Measurements from ENCODE around the gene GREM2.

GREM2 gene

DNA sequence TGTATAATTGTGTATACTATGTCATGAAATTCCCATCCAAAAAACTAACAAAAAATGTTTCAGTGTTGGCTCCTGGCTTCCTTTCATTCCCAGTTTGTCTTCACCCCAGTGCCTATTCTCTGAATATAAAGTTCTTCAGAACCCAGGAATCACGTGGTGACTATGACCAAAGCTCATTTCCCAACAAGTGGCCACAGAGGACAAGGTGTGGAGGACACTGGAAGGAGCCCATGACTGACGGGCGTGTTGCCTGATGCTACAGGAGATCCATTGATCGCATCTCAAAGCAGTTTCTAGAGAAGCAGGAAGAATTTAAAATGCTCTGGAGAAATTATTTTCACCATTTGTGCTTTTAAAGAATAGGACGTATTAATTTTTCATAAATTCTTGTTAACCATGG is 7.4 kb upstream of the GREM2 start:
- no peak overlapping the region for H3K4me3 Mint-ChIP-seq
- H3K36me3 Mint-ChIP-seq (ENCODE audit: low read depth): no peaks in the 10 kb centered on the region
- ATAC-seq (no peak), DNase-seq (no peak)
- H3K9me3 Mint-ChIP-seq: peaks cover 4% of the 10 kb centered on the region
- H3K4me1 Mint-ChIP-seq: no peaks in the 10 kb centered on the region
- peaks cover 3% of the 10 kb centered on the region for H3K27me3 Mint-ChIP-seq
- H3K27ac Mint-ChIP-seq: no peak overlapping the region

DNA sequence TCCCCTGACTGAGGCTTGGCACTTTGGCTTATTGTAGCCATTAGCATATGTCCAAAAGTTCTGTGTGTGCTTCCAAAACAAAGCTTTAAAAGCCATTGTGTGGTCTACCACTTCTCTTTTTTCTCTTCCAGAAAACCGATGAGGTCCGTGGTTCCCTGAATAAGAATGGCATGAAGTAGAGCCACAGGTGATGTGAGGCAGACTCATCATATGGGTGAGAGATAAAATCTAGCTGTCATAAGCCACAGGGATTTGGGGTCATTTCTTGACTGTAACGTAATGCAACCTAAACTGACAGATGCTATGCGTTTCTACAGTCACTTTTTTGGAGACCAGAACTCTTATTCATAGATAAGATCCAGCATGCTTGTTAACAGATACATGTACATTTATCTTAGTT is 7.0 kb upstream of the GREM2 start:
- Mint-ChIP-seq H3K9me3 (peaks cover 4% of the 10 kb centered on the region), H3K4me1 (no peaks in the 10 kb centered on the region), H3K4me3 (no peak overlapping the region), H3K27ac (no peak overlapping the region), H3K36me3 (ENCODE audit: low read depth) (no peaks in the 10 kb centered on the region), H3K27me3 (peaks cover 5% of the 10 kb centered on the region)
- ATAC-seq (peak; percentile 36), DNase-seq (no peak)

DNA sequence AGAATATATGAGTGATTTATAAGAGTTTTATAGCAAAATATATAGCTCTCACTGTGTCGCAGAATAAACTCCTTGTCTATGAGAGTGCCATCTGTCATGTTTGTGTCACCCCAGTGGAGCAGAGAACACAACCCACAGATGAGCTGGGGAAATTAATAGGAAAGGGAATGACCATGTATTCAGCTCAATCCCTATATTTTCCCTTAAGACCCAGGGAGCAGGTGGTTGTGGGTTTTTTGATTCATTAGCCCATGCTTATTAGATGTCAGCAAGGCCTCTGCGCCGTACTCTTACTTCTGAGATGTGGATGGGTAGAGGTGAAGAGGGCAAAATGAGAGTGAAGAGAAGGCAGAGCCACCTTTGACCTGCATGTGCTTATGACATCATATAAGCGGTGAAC is 4.1 kb upstream of the GREM2 start:
- no peak for DNase-seq
- H3K27ac Mint-ChIP-seq: no peak overlapping the region
- no peak for ATAC-seq
- H3K36me3 Mint-ChIP-seq (ENCODE audit: low read depth): no peaks in the 10 kb centered on the region
- peaks cover 33% of the 10 kb centered on the region for H3K27me3 Mint-ChIP-seq
- H3K9me3 Mint-ChIP-seq: no peaks in the 10 kb centered on the region
- peaks cover 25% of the 10 kb centered on the region for H3K4me1 Mint-ChIP-seq
- H3K4me3 Mint-ChIP-seq: no peak overlapping the region

DNA sequence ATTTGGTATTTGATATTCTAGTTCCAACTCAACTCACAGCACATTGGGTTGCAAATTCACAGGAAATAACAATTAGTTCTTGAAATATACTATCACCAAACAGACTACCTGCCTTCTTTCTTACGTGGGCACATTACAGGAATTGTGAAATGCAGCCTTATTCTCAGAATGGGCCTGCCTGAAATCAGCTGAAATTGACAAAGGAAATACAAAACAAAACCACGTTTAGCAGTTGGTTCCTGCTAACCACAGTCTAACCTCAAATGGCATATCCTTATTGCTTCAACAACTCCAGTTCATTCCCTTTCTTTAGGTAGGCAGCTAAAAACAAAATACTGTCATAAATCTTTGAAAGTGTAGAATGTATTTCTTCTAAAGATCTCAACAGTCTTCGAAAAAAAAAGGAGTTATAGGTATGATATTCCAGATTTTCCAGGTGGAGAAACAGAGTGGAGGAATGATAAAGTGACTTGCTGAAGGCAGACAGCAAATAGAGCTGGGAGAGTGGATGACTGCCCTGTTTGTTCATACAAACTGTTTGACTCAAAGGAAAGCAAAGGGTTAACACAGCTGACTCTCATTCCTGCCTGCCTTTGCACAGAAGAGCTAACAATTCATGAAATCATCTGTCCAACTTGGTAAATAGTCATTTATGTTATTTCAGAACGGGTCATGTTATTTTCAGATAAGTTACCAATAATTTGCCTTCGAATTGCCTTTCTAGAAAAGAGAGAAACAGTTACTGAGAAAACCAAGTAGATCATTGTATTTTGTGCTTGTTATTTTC is 1.6 kb upstream of the GREM2 start:
- no peaks in the 10 kb centered on the region for H3K9me3 Mint-ChIP-seq
- H3K27ac Mint-ChIP-seq: no peak overlapping the region
- no peak overlapping the region for H3K4me3 Mint-ChIP-seq
- ATAC-seq: no peak
- H3K27me3 Mint-ChIP-seq: peaks cover 45% of the 10 kb centered on the region
- no peaks in the 10 kb centered on the region for H3K36me3 Mint-ChIP-seq (ENCODE audit: low read depth)
- peaks cover 25% of the 10 kb centered on the region for H3K4me1 Mint-ChIP-seq
- no peak for DNase-seq

DNA sequence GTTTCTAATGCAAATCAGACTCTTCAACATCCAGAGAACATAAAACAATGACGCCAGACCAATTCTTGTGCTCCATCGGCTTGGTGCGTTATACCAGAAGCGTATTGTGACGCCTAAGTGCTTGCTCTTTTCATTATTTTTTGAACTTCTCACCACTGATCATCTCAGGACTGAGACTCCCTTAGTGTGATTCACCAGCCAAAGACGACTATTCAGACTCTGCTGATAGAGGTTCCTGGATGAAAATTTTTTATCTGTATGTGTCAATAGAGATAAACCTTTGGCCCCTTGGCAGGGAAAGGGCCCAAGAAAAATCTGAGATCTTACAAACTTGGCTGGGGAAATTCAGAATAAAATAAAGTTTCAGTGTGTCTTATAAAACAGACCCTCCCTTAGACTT is 856 bp upstream of the GREM2 start:
- ATAC-seq (no peak), DNase-seq (no peak)
- no peak overlapping the region for H3K27ac Mint-ChIP-seq
- H3K27me3 Mint-ChIP-seq: peaks cover 45% of the 10 kb centered on the region
- no peak overlapping the region for H3K4me3 Mint-ChIP-seq
- no peaks in the 10 kb centered on the region for H3K9me3 Mint-ChIP-seq
- H3K36me3 Mint-ChIP-seq (ENCODE audit: low read depth): no peaks in the 10 kb centered on the region
- H3K4me1 Mint-ChIP-seq: peaks cover 25% of the 10 kb centered on the region

DNA sequence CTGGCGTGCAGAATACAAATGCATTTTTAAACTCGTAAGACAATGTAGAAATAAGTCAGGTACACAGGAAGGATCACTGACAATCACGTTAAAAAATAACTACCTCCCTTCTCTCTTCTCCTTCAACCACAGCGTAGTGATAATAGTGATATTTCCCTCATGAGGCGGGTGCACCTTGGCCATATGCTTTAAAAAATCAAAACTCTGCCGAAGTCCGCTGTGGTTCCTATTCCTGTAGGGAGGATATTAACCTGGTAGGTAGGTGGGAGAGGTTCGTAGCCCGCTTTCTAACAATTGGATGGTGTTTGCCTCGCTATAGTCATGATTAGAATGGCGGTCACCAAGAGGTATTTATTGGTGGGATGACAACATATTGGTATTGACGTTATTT is 732 bp downstream of the GREM2 start:
- no peaks in the 10 kb centered on the region for H3K9me3 Mint-ChIP-seq
- H3K4me3 Mint-ChIP-seq: peak overlapping the region; percentile 79
- no peaks in the 10 kb centered on the region for H3K36me3 Mint-ChIP-seq (ENCODE audit: low read depth)
- DNase-seq (no peak), ATAC-seq (no peak)
- H3K27me3 Mint-ChIP-seq: peaks cover 43% of the 10 kb centered on the region
- peaks cover 25% of the 10 kb centered on the region for H3K4me1 Mint-ChIP-seq
- H3K27ac Mint-ChIP-seq: no peak overlapping the region

DNA sequence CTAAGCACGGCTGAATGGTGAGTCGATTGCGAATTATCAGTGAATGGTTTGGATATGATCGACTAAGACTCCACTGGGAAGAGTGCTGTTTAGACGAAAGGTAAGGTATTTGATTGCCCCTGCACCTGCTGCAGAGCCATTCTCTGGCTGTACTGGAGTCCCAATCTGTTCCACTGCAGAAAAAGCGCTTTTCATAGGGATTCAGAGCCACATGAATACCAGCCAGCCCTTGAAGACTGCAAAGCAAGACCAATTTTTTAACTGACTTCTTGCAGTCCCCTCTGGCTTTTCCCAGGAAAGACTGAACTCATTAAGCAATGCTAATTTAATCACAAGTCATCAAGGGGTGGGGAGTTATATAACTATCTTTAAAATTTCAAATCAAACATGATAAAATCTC is 1.3 kb downstream of the GREM2 start:
- Mint-ChIP-seq H3K4me3 (no peak overlapping the region), H3K27me3 (peaks cover 43% of the 10 kb centered on the region), H3K36me3 (ENCODE audit: low read depth) (no peaks in the 10 kb centered on the region), H3K27ac (no peak overlapping the region), H3K4me1 (peaks cover 25% of the 10 kb centered on the region), H3K9me3 (no peaks in the 10 kb centered on the region)
- ATAC-seq (no peak), DNase-seq (no peak)

DNA sequence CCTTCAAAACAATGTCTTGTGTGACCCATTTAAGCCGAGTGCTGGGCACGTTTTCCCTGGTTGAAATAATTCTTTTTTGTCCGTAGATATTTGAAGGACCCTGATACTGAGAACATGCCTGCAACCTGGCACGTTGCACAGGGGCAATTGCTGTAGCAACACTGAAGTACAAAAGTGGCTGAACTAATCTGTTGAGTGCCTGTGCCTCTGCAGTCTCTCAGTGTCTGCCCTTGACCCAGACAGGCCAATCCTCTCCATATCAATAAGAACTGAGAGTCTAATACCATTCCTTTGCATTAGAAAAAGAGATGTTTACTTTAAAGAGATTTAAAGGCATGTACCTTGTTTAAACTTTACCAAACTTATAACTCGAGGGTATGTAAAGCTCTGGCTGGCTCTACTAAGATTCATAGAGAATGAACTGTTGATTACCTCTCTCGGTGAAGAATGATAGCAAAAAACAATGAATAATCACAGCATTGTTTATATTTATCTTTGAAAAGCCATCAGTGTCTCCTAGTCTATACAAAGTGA is 2.4 kb downstream of the GREM2 start:
- H3K4me3 Mint-ChIP-seq: no peak overlapping the region
- peaks cover 25% of the 10 kb centered on the region for H3K4me1 Mint-ChIP-seq
- DNase-seq: no peak
- H3K9me3 Mint-ChIP-seq: no peaks in the 10 kb centered on the region
- peaks cover 45% of the 10 kb centered on the region for H3K27me3 Mint-ChIP-seq
- no peaks in the 10 kb centered on the region for H3K36me3 Mint-ChIP-seq (ENCODE audit: low read depth)
- no peak overlapping the region for H3K27ac Mint-ChIP-seq
- ATAC-seq: no peak

DNA sequence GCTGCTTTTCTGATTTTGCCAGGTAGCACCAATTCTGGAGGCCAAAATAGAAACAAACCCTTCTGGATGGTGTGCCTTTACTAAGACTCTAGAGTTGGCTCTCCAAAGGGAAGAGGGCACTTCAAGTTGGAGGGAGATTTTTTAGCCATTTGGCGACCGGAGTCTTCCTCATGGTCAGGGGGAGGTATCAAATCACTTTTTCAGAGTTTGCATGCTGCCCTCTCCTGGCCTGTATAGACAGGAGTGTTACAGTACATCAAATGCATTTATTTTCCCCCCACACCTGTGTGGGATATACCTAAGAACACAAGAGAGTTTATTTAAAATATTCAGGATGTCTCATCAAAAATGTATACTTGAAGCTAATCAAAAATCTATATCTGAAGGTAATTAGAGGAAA is 3.2 kb downstream of the GREM2 start:
- Mint-ChIP-seq H3K27me3 (peaks cover 41% of the 10 kb centered on the region), H3K4me1 (peaks cover 23% of the 10 kb centered on the region), H3K4me3 (no peak overlapping the region), H3K27ac (no peak overlapping the region), H3K9me3 (no peaks in the 10 kb centered on the region), H3K36me3 (ENCODE audit: low read depth) (no peaks in the 10 kb centered on the region)
- ATAC-seq (no peak), DNase-seq (no peak)

DNA sequence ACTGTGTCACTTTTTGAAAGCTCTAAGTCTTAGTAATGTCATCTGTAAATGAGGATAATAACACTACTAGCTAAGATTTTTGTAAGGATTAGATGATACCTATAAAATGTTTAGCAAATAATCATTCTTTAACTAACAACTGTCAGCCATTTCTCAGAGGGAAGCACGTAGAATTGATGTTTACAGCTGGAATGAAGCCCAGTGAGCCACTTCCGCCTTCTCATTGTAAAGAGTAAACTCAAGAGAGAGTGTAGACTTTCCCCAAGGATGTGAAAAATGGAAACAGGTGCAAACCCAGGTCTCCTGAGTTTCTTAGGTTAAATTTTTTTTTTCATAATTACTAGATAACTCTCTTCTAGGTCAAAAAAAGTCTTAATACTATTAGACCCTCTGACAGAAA is 4.9 kb downstream of the GREM2 start:
- Mint-ChIP-seq H3K9me3 (no peaks in the 10 kb centered on the region), H3K36me3 (ENCODE audit: low read depth) (no peaks in the 10 kb centered on the region), H3K4me3 (no peak overlapping the region), H3K27ac (no peak overlapping the region), H3K27me3 (peaks cover 24% of the 10 kb centered on the region), H3K4me1 (peaks cover 9% of the 10 kb centered on the region)
- DNase-seq: no peak
- no peak for ATAC-seq

DNA sequence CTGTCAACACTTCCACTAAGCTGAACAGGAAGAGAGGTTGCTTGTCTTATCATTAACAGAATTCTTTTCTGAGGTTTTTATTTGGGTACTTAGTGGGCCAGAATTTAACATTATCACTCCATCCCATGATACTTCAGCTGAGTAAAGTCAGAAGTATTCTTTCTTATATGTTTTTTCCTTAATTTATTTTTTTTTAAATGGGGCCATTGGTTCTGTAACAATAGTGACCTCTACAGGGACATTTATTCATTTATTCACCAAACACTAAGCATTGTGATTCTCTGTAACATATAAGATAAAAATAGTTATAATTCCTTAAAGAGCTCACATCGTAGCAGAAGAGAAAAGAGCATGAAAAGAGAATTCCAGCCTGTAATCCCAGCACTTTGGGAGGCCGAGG is 9.8 kb downstream of the GREM2 start:
- Mint-ChIP-seq H3K4me1 (no peaks in the 10 kb centered on the region), H3K4me3 (no peak overlapping the region), H3K9me3 (no peaks in the 10 kb centered on the region), H3K36me3 (ENCODE audit: low read depth) (no peaks in the 10 kb centered on the region), H3K27me3 (peaks cover 2% of the 10 kb centered on the region), H3K27ac (no peak overlapping the region)
- no peak for ATAC-seq
- DNase-seq: no peak

DNA sequence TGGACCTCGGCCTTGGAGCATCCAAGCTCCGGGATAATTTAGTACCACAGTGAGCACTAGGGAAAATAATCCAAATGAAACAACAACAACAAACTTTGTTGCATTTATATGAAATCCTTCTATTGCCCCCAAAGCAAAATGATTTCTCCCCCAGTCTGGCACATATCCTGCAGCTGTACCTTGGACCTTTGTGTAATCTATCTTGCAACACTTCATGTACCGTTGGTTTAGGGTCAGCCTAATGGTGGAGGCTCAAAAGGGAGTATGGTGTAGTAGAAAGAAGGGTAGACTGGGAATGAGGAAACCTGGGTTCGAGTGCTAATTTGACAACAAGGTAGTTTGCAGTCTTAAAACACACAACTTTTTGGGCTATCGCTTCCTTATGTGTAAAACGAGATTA is 12.1 kb downstream of the GREM2 start:
- no peaks in the 10 kb centered on the region for H3K36me3 Mint-ChIP-seq (ENCODE audit: low read depth)
- ATAC-seq (no peak), DNase-seq (no peak)
- H3K4me3 Mint-ChIP-seq: no peak overlapping the region
- H3K27me3 Mint-ChIP-seq: no peaks in the 10 kb centered on the region
- no peaks in the 10 kb centered on the region for H3K9me3 Mint-ChIP-seq
- no peaks in the 10 kb centered on the region for H3K4me1 Mint-ChIP-seq
- no peak overlapping the region for H3K27ac Mint-ChIP-seq

DNA sequence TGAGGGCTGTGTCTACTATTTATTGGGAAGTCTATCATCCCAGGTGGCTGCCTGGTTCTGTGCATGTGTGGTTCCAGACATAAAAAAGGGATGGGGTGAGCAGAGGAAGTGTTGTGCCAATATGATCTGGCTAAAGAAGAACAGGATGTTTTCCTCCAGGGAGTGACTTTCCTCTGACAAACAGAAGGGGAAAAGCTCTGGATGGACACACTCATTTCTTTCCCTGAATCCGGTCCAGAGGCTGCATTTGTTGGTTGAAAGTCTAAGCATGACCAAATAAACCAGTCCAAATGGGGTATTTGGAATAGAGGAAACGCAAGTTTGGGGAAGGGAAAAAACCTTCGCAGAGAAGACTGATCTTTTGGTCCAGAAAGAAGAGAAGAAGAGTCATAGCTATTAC is 12.7 kb downstream of the GREM2 start:
- Mint-ChIP-seq H3K4me1 (no peaks in the 10 kb centered on the region), H3K27ac (no peak overlapping the region), H3K9me3 (no peaks in the 10 kb centered on the region), H3K4me3 (no peak overlapping the region), H3K27me3 (no peaks in the 10 kb centered on the region), H3K36me3 (ENCODE audit: low read depth) (no peaks in the 10 kb centered on the region)
- ATAC-seq (no peak), DNase-seq (no peak)

DNA sequence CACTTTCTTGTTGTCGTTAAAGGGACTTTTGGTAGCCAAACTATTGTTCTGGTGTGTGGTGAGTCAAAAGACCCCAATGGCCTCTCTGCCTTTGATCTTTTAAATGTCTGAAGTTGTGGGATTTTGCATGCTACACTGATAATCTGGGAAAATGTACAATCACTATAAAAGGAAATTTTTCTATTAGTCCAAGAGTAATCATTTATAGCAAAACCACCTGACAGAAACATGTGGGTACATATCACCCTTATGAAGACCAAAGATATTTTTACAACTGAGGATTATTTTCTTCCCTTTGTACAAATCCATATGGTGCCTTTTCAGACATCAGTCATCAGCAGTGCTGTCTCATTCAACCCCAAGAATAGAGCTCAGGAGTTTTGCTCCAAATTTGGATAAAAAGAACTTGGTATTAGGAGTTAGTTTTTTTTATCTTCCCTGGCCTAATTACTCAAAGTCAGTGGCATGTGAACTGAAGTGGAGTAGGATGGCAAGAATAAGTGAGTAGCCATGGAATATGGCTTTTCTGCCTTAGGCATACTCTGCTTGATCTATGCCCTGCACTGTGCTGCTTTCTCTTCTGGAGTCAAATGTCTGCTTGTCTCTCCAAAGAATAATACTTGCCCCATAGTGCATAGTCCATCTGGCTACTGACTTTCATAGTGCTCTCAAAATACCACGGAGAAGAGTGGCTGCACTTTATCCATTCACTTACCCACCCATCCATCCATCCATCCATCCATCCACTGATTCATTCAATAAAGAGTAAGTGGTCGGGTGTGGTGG is 13.5 kb downstream of the GREM2 start:
- no peaks in the 10 kb centered on the region for H3K36me3 Mint-ChIP-seq (ENCODE audit: low read depth)
- no peaks in the 10 kb centered on the region for H3K4me1 Mint-ChIP-seq
- ATAC-seq (no peak), DNase-seq (no peak)
- no peaks in the 10 kb centered on the region for H3K27me3 Mint-ChIP-seq
- no peak overlapping the region for H3K4me3 Mint-ChIP-seq
- no peaks in the 10 kb centered on the region for H3K9me3 Mint-ChIP-seq
- H3K27ac Mint-ChIP-seq: no peak overlapping the region

DNA sequence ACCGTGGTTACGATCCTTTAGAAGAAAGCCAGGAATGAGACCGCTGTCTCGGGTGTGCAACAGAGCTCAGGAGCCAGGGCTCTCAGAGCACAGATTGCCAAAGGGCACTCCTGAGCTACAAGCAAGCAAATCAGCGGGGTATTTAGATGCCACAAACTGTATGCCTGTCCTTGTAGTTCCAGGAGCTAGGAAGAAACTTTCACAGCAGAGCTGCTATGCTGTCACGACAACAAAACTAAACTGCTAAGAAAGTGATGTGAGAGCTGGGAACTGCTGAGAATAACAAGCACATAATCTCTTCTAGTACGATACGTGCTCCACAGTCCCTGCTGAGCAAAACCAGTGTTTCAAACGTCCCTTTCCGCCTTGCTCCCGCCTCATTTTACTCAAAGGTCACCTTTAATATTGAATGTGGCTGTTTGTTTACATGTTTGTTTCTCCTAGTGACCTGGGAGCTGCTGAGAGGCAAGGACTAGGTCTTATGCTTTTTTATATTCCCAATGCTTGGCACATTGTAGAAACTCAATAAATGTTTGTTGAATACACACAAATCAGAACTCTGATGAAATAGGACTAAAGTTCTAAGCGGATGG is 14.7 kb downstream of the GREM2 start:
- H3K36me3 Mint-ChIP-seq (ENCODE audit: low read depth): no peaks in the 10 kb centered on the region
- no peaks in the 10 kb centered on the region for H3K9me3 Mint-ChIP-seq
- DNase-seq (no peak), ATAC-seq (no peak)
- no peak overlapping the region for H3K27ac Mint-ChIP-seq
- H3K4me3 Mint-ChIP-seq: no peak overlapping the region
- no peaks in the 10 kb centered on the region for H3K4me1 Mint-ChIP-seq
- H3K27me3 Mint-ChIP-seq: no peaks in the 10 kb centered on the region
